Calu3 (cell line): ENCODE measurements around the gene CSTB. TPM values are rescaled to one million over a fixed set of nuclear protein-coding genes. Genes with fewer than 3 reads are reported as not detected.

Source experiments
- BruUV-seq: library from RNA; stranded (reverse); fragments of 400-500 nt; replicated peaks from 2 replicates; lab custom pipeline; 2021; lab: Mats Ljungman, UMichigan
- CTCF ChIA-PET: fragments of 300-600 bp; sonication (Branson Sonifier 250); formaldehyde crosslinking; loops from one replicate; lab custom pipeline; 2022; ENCODE audit warnings: antibody characterized with exemption; lab: Charles Lee
- DNase-seq: peaks from one replicate; pipeline ENCODE4 v3.0.0; 2022
- H3K27ac Mint-ChIP-seq: one replicate; pipeline ENCODE4 v1.8.0; 2022; ENCODE audit warnings: mixed read lengths; ENCODE audit not compliant: unreplicated experiment
- H3K27me3 Mint-ChIP-seq: one replicate; pipeline ENCODE4 v1.8.0; 2022; ENCODE audit warnings: mixed read lengths; ENCODE audit not compliant: unreplicated experiment
- H3K36me3 Mint-ChIP-seq: one replicate; pipeline ENCODE4 v1.8.0; 2022; ENCODE audit warnings: mild to moderate bottlenecking, moderate library complexity, mixed read lengths; ENCODE audit not compliant: insufficient read depth, unreplicated experiment
- H3K4me1 Mint-ChIP-seq: one replicate; pipeline ENCODE4 v1.8.0; 2022; ENCODE audit warnings: mild to moderate bottlenecking, low read depth, mixed read lengths; ENCODE audit not compliant: unreplicated experiment
- H3K4me3 Mint-ChIP-seq: one replicate; pipeline ENCODE4 v1.8.0; 2022; ENCODE audit warnings: mild to moderate bottlenecking, low read depth, moderate library complexity, mixed read lengths; ENCODE audit not compliant: unreplicated experiment
- H3K9me3 Mint-ChIP-seq: one replicate; pipeline ENCODE4 v1.8.0; 2022; ENCODE audit warnings: low read depth, mixed read lengths; ENCODE audit not compliant: unreplicated experiment
- intact Hi-C: fragments of 100-400 bp; cut with micrococcal nuclease; formaldehyde crosslinking; loops from one replicate; pipeline ENCODE4 v1.10.0; 2022; ENCODE audit not compliant: unreplicated experiment
- total RNA-seq: library from RNA; stranded (reverse); gene quantifications from 2 replicates; pipeline ENCODE4 v1.2.3, GENCODE V29; 2022
- TF ChIP-seq, protein P1 (sequence below): fragments of 200-600 bp; IDR thresholded peaks from one replicate; pipeline ENCODE4 v1.8.0; 2022; ENCODE audit warnings: antibody characterized with exemption; ENCODE audit not compliant: unreplicated experiment

CSTB gene
- total RNA-seq, 1 experiment from 2014 or later: 105 TPM

DNA sequence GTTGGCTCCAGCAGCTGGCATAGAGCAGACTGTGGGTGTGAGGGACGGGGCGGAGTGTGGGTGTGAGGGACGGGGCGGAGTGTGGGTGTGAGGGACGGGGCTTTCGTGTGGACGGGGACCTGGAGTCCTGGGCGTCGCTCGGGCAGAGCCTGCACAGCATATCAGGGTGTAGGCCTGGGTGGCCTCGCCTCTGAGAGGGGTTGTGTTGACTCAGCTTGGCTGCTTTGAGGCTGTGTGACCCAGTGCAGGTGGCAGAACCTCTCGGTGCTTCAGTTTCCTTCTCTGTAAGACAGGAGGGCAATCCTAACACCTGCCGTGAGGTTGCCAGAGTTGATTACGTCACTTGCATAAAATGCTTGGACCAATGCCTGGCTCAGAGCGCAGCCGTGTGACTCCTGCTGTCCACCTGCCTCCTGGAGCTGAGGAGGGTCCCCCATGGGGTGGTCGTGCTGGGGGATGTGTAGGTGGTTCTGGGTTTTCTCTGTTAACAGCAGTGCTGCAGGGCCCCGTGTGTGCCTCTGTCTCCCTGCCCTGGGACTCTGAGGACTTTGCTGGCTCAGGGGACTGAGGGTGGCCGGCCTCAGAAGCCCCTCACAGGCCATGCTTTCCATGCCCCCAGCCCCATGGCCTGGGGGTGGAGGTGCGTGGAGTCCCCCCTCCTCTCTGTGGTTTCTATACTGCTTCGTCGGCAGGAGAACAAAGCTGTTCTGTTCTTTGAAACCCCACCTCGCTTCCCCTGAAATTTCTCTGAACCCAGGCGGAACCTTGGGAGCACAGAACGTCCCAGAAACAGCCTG lies 41.8 kb downstream of the CSTB start:
- DNase-seq: peak; percentile 15
- intact Hi-C loops: no loop called here
- CTCF ChIA-PET: no interaction called here
- no peak overlapping the region for H3K27ac Mint-ChIP-seq
- H3K4me1 Mint-ChIP-seq: peaks cover 22% of the 10 kb centered on the region
- peak overlapping the region; percentile 3 for H3K4me3 Mint-ChIP-seq
- no peaks in the 10 kb centered on the region for H3K27me3 Mint-ChIP-seq
- no peaks in the 10 kb centered on the region for H3K9me3 Mint-ChIP-seq
- peaks cover 44% of the 10 kb centered on the region for H3K36me3 Mint-ChIP-seq
- TF ChIP-seq, protein P1, sequence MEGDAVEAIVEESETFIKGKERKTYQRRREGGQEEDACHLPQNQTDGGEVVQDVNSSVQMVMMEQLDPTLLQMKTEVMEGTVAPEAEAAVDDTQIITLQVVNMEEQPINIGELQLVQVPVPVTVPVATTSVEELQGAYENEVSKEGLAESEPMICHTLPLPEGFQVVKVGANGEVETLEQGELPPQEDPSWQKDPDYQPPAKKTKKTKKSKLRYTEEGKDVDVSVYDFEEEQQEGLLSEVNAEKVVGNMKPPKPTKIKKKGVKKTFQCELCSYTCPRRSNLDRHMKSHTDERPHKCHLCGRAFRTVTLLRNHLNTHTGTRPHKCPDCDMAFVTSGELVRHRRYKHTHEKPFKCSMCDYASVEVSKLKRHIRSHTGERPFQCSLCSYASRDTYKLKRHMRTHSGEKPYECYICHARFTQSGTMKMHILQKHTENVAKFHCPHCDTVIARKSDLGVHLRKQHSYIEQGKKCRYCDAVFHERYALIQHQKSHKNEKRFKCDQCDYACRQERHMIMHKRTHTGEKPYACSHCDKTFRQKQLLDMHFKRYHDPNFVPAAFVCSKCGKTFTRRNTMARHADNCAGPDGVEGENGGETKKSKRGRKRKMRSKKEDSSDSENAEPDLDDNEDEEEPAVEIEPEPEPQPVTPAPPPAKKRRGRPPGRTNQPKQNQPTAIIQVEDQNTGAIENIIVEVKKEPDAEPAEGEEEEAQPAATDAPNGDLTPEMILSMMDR: no peak
- BruUV-seq: no TSS peak

DNA sequence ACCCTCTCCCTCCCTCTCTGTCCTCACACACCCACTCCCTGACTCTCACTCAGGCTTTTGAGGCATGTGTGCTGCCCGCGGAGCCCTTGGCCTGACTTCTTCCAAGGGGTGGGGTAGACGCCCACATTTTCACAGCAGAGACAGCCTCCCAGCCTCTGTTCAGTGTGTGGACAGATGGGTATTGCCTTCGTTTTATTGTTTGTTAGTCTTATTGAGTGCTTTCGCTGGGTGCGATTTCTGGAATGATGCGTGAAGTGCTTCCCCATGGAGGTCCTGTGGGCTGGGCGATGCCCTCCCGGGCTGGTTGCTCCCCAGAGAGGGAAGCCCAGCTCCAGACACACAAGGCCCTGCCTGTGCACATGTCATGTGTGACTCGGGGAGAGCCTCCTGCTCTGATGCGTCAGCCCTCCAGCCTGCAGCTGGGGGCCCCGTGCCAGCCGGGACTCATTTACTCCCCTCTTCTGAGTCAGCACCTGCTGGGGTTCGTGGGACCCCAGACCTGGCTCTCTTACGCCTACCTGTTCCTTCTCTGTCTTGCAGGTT lies 42.5 kb downstream of the CSTB start:
- Mint-ChIP-seq H3K9me3 (no peaks in the 10 kb centered on the region), H3K4me3 (peak overlapping the region; percentile 3), H3K36me3 (peaks cover 47% of the 10 kb centered on the region), H3K27ac (no peak overlapping the region), H3K4me1 (peaks cover 28% of the 10 kb centered on the region), H3K27me3 (no peaks in the 10 kb centered on the region)
- TF ChIP-seq, protein P1: no peak
- DNase-seq: peak; percentile 9
- CTCF ChIA-PET: no interaction called here
- intact Hi-C loops: no loop called here
- BruUV-seq: no TSS peak

DNA sequence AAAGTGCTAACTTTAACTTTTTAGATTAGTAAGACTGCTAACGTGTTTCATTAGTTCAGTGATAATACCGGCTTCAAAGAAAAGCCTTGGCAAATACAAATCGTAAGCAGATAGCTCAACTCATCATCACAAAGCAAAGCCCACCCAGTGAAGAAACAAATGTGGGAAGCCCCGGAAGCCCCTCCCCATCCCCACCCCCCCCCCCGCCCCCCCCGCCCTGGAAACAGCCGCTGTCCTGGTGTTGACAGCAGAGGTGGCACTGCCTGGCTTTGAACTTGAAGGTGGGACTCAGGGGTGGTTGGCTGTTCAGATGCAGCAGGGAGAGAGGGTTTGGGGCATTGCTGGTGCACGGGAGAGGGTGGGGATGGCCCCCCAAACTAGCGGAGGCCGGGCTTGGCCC lies 43.0 kb downstream of the CSTB start:
- TF ChIP-seq, protein P1: no peak
- Mint-ChIP-seq H3K4me3 (no peak overlapping the region), H3K9me3 (no peaks in the 10 kb centered on the region), H3K27me3 (no peaks in the 10 kb centered on the region), H3K27ac (no peak overlapping the region), H3K36me3 (peaks cover 52% of the 10 kb centered on the region), H3K4me1 (peaks cover 28% of the 10 kb centered on the region)
- CTCF ChIA-PET: no interaction called here
- no peak for DNase-seq
- no TSS peak for BruUV-seq
- intact Hi-C loops: no loop called here

DNA sequence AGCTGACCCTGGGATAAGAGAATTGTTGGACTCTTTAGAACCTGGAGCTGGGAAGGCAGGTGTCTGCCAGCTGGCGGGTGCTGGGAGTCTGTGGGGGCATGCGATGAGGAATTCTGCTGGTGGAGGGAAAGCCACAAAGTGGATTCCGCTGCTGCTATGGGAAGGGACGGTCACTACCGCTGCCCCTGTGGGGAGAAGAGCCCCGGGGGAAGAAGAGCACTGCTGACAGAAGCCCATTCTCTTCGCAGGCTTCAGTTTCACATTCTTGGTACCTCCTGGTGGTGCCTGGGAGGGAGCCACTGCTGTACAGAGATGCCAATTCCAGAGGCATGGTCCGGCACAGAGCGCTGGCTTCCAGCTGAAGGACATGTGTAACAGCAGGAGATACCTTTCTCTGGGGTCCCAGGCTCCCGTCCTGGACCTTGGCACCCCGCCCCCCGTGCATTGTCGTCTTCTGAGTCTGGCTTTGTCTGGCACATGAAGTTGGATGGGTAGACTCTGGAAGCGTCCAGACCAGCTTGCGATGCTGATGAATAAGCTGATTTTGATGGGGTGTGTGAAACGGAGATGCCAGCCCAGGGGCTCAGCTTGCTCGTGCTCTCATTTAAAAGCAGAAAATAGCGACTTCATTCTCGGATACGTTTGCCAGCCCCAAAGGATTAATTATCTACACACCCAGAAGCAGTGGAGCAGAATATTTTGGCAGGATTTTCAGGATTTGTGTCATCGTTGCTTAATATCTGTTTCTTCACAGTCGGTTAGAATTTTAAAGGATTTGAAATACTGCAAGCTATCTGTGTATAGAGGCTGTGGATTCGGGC lies 44.0 kb downstream of the CSTB start:
- Mint-ChIP-seq H3K9me3 (no peaks in the 10 kb centered on the region), H3K4me1 (peaks cover 35% of the 10 kb centered on the region), H3K36me3 (peaks cover 62% of the 10 kb centered on the region), H3K27me3 (no peaks in the 10 kb centered on the region), H3K27ac (no peak overlapping the region), H3K4me3 (no peak overlapping the region)
- DNase-seq: no peak
- BruUV-seq: no TSS peak
- intact Hi-C loops: no loop called here
- TF ChIP-seq, protein P1: no peak
- CTCF ChIA-PET: no interaction called here
